Left colon (tissue), 2 donors: ENCODE measurements around the gene JAZF1. TPM values are rescaled to one million over a fixed set of nuclear protein-coding genes. Genes with fewer than 3 reads are reported as not detected.
A peak's percentile ranks its signal among the peaks of the same experiment; 100 is the strongest.

Experiments
- ATAC-seq: fragments of 200-7000 bp; cut with Tn5 transposase; one replicate; pipeline ENCODE4 v1.9.1; 2020; ENCODE audit warnings: mild to moderate bottlenecking, moderate library complexity
- DNase-seq, 2 donors: peaks; one replicate each; pipeline ENCODE4 v3.0.0-alpha.2; 2020
- intact Hi-C, 2 donors: fragments of 100-400 bp; cut with DNase I in 1 of 2; cut with micrococcal nuclease in 1 of 2; formaldehyde crosslinking; loops; one replicate each; pipeline versions ENCODE4 v1.11.2 to v1.14.0; 2022; cut with DNase I, micrococcal nuclease
- total RNA-seq, 2 donors: library from RNA; stranded (reverse); fragmentation: NEBNext Ultra II Directional; extraction: Animal tissue kit (Norgen Biotek cat#: 25700); gene quantifications; one replicate each; pipeline ENCODE4 v1.2.1, GENCODE V29; 2021
- donor health status: DM: no; HTN: no; CAD: no.
- donor health status: DM: yes; HTN: yes; CAD: no.

JAZF1 gene
- total RNA-seq, 2 donors from 2014 or later: 2.8 to 8.3 TPM

- ATAC-seq: no peak
- intact Hi-C loops: no loop called here
Measured at GRCh38 chr7:27812706-27813105, 367.9 kb downstream of the JAZF1 start.

GRCh38 chr7:27810186-27810585 is 370.4 kb downstream of the JAZF1 start:
- ATAC-seq (no peak), DNase-seq (no peak)
- intact Hi-C loops: no loop called here

More at GRCh38 chr7:27812706-27813105, 367.9 kb downstream of the JAZF1 start:
- no peak for DNase-seq

GRCh38 chr7:27808626-27809025 is 372.0 kb downstream of the JAZF1 start:
- DNase-seq (no peak), ATAC-seq (no peak)
- intact Hi-C loops: no loop called here

GRCh38 chr7:27804139-27804538 is 376.5 kb downstream of the JAZF1 start:
- no peak for ATAC-seq
- intact Hi-C loops: no loop called here
- DNase-seq: no peak

- ATAC-seq: no peak
- intact Hi-C loops: no loop called here
- DNase-seq: no peak
Measured at GRCh38 chr7:27802999-27803398, 377.6 kb downstream of the JAZF1 start.

- ATAC-seq (no peak), DNase-seq (no peak)
- intact Hi-C loops: no loop called here
Measured at GRCh38 chr7:27799212-27799611, 381.4 kb downstream of the JAZF1 start.

- intact Hi-C loops: no loop called here
- ATAC-seq (no peak), DNase-seq (no peak)
Measured at GRCh38 chr7:27795977-27796376, 384.6 kb downstream of the JAZF1 start.

- no peak for DNase-seq
- intact Hi-C loops: no loop called here
- ATAC-seq: no peak
Measured at GRCh38 chr7:27793780-27794179, 386.8 kb downstream of the JAZF1 start.

GRCh38 chr7:27788437-27788836 is 392.2 kb downstream of the JAZF1 start:
- no peak for ATAC-seq
- intact Hi-C loops: no loop called here
- no peak for DNase-seq

GRCh38 chr7:27784399-27785053 is 396.1 kb downstream of the JAZF1 start:
- DNase-seq: no peak
- intact Hi-C loops: no loop called here
- ATAC-seq: peak; percentile 68

- ATAC-seq (no peak), DNase-seq (no peak)
Measured at GRCh38 chr7:27782849-27783248, 397.7 kb downstream of the JAZF1 start.

GRCh38 chr7:27781188-27781587 is 399.4 kb downstream of the JAZF1 start:
- ATAC-seq: no peak
- DNase-seq: no peak
- intact Hi-C loops: no loop called here

More at GRCh38 chr7:27782849-27783248, 397.7 kb downstream of the JAZF1 start:
- intact Hi-C loops: no loop called here

Other genes starting within 250 kb of the JAZF1 start
- gene CREB5, start 231.7 kb upstream of the JAZF1 start, total RNA-seq: 1 to 10 TPM; 1.8 to 2.4 TPM